HG03439 (cell line): ENCODE measurements around the gene IMMP2L.

Experiments
- ATAC-seq: cut with Tn5 transposase; IDR thresholded peaks from one replicate; pipeline ENCODE4 v1.9.1; 2021; ENCODE audit warnings: mild to moderate bottlenecking, moderate library complexity; ENCODE audit not compliant: unreplicated experiment

The IMMP2L gene

DNA sequence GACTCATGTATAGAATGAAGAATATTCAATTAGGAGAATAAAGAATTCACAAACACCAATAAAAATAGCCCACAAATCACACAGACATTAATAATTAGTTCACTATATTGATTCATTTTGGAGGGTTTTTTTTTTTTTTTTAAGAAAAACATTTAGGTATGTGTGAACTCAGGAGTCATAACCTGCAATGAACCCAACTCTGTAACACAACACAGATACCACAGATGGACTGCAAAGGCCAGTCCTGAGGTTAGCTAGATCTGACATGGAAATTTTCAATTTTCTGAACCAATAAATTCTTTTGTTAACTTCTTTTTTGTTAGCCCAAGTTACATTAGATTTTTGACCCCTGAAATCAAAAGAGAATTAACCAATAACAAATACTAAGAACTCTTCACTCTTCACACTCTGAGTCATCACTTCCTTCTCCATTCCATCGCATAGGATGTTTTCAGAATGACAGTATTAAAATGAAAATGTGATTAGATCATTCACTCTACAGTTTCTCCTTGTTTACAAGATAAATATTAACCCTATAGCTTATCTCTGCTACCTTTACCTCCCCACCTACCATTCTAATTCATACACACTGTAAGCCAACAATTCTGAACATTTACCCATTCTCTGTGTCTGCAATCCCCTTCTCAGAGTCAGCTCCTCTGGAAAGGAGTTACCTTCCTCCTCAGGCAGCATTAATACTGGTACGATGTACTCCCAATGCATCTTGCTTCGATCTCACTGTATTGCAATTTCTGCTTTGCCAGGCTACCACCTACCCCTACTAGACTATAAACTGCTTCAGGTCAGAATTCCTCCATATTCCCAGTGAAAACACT lies 329.8 kb downstream of the IMMP2L start:
- no peak for ATAC-seq

DNA sequence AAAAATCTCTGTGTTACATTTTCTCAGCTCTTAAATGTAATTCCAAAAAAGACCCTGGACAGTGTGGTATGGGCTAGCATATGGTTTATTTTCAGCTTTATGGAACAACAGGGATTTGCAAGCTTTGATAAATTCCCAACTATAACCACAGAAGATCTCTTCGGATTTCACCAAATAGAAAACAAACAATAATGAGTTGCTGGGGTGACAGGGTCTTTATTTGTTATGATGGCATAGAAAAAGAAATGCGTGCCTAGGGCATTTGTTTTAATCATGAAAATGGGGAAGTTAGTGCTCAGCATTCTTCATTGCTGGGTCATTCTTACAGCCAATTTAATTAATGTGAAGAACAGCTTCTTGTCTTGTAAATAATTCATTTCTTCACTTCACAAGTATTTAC lies 332.4 kb downstream of the IMMP2L start:
- no peak for ATAC-seq

DNA sequence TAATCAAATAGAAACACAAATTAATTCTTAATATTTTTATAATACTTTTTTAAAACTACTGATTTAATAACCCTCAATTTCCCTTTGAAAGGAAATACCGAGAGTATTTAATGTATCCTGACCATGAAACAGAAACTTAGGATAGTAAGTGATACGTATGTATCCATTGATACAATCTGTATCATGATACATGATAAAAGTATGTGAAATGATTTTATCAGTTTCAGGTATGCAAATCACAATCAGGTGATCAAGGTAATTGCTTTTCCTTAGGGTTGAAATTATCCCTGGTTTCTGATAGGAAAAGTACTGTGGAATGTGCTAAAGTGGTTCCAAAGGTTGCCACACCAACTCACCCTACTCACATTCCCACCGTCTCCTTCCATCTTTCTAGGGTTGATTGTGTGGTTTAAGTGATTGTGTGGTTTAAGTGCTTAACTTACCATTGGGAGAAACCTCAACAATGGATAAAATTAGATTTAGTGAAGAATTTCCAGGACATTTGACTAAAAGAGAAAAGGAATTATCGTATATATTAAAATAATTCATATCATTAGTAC lies 333.0 kb downstream of the IMMP2L start:
- ATAC-seq: no peak

DNA sequence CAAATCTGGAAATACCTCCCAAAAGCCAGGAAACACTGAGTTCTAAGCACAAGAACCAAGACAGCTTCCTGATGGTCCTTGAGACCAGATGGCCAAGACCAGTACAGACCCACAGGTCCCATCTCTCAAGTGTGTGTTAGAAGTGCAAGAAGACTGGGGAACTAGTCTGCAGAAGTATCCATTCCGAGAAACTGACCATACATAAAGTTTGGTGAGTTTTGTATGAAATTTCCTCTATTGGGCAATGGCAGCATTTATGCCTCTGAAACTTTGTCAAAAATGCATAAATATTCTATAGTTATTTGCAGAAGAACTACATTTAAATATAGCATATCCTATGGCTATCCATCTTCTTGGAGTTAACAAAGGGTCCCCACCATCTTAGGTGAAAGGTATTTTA lies 333.9 kb downstream of the IMMP2L start:
- no peak for ATAC-seq

DNA sequence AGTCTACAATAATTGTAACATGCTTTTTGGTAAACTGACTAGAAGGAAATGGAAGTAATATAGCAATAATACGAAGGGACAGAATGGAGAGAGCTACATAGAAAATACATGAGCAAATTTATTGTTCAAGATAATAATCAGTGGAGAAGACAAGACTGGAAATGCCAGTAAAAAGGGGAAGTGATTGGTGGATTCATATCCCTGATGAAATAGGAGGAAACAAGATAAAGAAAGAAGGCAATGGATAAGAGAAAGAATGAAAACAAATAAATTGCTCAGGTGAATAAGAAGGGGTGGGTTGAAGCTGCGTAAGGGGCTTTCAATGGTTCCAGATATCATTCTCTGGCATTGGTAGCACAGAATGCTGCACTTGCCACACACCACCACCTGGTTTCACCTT lies 335.5 kb downstream of the IMMP2L start:
- ATAC-seq: no peak

DNA sequence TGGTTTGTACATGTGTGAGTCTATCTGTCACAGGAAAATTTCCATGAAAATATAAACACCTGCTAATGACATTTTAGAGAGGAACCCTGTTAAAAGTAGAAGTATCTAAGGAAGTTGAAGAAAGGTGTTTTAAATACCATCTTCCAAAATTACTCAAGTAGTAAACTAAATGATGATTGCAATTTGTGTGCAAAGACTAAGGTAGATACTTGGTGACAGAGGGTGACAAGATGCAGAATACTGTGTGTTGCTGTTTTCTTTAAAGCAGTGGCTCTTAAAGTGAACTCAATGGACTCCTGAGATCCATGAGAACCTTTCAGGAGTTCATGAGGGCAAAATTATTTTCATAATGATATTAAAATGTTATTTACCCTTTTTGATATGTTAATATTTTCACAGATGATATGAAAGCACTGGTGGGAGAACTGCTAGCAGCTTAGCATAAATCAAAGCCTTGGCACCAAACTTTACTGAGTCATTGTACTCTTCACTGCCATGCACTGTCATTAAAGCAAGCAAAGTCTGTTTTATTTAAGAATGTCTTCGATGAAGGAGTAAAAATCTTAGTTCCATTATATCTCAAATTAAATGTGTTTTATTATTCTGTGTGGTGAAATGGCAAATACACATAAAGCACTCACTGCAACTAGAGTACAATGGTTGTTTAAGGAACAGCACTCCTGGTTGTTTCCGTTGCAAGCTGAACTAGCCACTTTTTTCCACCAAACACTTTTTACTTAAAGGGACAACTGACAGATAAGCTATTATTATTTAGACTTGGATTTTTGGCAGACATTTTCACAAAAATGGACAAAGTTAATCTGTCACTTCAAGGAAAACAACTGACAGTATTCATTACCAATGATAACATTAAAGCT lies 337.7 kb downstream of the IMMP2L start:
- ATAC-seq: no peak

DNA sequence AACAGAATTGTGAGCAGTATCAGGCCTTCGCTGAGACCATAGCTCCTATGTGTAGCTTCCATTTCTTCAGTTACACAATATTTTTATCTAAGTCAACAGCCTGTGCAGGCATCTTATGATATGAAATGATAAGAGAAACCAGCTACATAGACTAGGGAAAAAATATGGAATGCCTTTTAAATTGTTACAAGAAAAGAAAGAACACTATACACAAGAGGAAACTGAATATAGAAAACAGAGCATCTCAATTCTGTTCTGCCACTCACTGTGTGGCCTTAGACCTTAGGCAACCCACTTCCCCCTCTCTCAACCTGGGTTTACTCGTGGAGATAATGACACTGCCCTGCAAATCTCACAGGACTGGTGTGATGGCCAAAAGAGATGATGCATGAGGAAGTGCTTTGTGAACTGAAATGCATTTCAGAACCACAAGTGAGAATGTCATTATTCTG lies 338.5 kb downstream of the IMMP2L start:
- ATAC-seq: no peak

DNA sequence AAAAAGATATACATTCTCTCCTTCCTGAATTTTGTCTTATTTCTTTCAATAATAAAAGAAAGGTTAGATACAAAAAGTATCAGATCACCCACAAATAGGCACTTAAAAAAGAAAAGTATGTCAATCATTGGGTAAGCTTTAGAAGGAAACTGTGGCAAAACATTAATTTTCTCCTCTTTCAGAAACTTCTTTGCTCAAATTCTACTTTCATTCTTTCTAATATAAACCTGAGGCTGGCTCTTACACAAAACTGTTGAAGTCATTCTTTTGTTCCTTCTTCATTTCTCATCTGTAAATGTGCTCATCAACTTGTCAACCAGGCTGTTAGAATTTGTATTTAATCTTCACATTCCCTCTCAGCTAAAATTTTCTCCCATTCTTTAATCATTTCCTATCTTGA lies 346.7 kb downstream of the IMMP2L start:
- no peak for ATAC-seq

DNA sequence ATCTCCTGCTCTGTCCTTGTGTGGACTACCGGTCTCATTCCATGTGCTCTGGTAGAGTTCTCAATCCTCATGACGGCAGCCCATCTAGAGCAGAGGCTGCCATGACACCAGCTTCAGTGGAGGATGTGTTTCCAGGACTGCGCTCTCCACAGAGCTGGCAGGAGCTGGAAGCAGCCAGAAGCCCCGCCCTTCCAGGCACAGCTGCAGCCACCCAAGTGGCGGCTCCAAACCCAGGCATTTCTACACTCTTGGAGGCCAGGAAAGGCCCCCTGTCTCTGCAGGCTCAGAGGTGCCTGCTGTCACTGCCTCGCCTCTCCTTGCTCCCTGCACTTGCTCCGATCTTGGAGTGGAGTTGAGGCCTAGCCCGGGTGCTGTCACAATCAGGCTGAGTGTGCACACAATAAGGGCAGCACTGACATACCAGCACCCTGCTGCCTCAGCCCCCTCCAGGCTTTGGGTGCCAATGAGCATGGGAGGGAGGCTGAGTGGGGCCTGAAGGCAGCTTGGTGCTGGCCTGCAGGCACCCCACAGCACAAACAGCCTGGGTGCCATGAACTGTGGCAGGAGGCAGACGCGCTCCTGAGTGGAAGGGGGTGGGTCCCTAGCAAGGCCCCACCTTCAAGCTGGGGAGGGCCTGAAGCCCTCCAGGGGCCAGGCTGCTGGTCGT lies 349.3 kb downstream of the IMMP2L start:
- ATAC-seq: no peak

DNA sequence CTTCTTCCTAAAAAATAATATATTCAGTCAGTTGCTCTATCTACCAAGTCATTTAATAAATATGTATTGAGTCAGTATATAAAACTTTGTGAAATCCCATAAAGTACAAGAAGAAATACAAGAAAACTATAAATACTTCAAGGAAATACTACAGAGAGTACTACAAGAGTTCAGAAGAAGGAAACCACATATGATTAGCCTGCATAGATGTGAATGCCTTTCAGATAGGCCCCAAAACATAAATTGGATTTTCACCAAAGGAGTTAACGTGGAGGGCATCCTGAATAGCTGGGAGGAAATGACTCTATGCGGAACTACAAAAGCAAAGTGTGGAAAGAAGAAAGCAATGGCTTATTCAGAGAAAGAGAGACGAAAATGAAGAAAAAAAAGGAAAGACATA lies 351.3 kb downstream of the IMMP2L start:
- ATAC-seq: no peak

DNA sequence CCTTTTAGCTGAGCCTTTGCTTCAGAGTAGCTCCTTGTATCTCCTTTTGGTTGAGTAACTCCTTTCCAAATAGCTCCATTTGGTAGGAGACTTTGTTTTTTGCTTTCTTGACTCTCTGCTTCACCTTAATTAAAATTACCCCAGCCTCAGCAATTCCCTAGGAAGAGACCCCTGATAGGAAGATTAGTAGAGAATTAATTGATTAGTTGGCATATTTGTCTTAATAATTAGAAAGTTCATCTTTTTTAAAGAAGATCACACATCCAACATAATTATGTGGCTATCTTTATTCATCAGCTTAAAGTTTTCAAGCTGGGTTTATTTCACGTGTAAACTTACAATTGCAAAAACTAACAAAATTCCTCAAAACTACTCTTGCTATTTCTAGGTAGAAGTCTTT lies 352.2 kb downstream of the IMMP2L start:
- no peak for ATAC-seq

DNA sequence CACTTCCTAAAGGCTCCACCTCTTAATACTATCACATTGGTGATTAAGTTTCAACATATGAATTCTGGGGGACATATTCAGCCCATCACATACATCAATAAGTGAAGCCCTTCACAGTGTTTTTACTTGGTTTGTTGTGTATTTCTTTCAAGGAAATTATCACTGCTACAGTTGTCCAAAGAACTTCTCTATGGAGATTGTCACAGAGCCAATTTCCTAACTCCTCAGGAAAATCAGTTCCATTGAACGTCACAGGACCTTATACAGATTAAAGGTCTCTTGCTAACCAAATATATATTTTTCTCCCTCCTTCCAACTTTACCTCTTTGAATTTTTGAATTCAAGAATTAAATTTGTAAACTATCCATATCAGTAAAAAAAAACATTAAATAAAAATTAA lies 357.0 kb downstream of the IMMP2L start:
- ATAC-seq: no peak

DNA sequence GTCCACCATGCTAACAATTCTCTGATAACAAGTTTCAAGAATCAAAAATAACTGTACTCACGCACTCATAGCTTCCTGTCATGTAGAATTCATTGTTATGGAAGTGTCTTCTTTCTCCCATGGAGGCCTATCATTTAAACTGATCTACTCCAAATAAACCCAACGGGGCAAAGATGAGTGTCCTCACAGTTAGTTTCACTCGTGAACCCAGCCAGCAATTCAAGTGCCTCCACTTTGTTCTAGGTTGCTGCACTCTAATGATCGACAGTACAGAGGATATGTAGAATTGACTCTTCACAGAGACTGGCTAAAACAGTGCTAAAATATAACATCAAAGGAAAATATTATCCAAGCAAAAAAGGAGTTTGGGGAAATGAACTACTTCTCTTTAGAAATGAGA lies 360.0 kb downstream of the IMMP2L start:
- ATAC-seq: no peak

DNA sequence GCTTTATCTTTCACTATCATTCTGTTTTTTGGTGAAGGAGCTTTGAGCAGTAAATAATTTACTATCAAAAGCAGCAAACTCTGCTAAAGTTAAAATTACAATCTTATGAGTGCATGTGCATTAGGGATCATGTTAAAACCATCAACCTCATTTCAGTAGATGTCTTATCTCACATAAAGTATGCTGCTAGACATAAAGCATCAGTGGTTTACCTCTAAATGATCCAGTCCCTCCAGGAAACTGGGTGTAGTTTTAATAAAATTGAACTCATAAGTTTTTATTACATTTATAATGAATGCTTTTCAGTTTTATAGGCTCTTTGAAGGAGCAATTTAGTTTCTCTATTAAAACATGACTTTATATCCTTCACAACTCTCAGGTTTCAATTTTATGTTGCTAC lies 362.6 kb downstream of the IMMP2L start:
- no peak for ATAC-seq

DNA sequence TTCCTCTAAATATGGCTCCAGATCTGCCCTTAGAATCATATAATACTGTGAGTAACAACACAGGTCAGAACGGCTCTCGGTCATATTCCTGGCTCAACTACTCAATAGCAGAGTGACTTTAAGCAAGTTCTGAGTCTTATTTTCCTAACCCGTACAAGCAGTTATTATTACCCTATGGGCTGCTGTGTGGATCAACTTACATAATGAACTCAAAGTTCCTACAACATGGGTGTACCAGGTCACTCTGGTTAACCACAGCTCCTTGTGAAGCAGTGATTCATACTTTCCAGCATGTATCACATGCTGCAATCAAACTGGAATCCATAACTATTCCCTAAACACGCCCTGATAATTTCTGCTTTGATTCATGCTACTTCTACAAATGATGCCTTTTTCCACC lies 364.0 kb downstream of the IMMP2L start:
- no peak for ATAC-seq

DNA sequence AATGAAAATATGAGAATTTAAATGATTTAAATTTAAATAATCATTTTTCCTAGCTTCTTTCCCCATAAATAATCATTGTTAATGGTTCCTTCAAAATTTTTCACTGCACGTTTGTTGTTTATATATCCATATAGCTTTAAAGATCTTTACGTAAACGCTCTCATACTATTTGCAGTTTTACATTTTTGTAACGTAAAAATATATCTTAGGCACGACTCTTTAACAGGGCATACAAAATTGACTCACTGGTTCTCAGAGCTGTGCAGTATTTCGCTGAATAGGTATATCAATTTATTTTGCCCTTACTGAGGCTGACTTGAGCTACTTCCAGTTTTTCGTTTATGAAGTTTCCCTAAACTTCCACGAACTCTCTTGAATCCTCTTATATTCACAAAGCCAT lies 365.6 kb downstream of the IMMP2L start:
- ATAC-seq: no peak

DNA sequence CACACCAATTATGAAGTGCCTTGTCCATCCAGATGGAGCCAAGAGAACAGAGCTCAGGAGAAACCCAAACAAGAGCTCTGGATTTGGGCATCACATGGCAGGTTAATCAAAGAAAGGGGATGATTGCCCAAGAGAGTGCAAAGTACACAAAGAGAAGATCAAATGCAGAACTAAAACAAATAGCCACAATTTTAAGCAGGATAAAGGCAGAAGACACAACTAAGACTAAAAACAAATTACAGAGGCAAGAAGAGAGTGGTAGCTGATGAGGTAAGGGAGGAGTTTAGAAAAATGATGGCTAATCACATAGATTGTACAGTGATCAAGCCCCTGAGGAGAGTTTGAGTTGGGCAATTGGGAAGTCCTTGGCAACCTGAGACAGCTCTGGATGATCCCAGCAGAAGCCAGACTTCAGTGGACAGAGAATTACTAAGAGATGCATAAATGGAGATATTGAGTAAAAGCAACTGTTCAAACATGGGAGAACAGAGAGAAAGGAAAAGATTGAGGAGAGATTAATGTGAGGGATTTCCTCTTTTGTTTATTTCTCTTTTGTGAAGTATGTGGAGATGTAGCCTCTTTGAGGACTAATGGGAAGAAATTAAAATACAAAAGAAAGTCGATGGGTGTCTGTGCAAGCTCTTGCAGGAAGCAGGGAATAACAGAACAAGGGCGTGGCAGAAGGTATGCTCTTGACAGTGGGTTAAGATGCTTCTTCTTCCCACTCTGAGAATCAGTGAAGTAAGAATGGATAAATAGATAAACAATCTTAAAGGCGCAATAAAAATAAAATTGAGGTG lies 369.5 kb downstream of the IMMP2L start:
- ATAC-seq: no peak

DNA sequence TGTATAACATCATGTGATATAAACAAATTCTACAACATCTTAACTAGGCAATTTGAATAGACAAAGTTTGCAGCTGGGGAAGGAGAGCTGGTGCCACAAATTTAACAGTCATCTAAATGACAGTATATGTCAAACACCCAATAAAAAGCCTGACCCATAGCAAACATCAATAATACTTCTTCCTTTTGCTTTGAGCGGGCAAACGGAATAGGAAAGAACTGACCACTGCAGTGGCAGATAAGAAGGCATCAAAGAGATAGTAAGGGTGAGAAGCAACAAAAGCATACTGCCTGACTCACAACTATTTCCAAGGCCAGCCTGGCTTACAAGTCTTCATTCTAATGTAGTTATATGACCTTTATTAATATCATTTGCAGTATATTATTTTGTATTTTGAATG lies 371.5 kb downstream of the IMMP2L start:
- no peak for ATAC-seq

DNA sequence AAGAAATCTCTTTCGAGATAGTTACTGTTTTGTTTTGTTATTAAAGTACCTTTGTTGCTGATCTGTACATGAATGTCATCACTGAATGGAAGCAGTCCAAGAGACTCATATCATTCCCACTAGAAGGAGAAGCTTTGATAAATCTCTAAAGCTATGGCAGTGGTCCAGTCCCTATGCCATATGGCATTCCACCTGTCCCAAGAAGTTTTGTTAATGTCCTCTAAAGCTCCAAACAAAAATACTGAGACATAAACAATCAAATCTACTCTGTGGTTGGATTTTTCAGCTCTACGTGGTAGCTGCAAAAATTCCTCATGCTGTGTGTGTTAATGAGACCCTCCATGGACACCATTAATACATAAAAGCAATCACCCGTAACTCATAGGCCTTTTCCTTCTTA lies 377.3 kb downstream of the IMMP2L start:
- no peak for ATAC-seq

DNA sequence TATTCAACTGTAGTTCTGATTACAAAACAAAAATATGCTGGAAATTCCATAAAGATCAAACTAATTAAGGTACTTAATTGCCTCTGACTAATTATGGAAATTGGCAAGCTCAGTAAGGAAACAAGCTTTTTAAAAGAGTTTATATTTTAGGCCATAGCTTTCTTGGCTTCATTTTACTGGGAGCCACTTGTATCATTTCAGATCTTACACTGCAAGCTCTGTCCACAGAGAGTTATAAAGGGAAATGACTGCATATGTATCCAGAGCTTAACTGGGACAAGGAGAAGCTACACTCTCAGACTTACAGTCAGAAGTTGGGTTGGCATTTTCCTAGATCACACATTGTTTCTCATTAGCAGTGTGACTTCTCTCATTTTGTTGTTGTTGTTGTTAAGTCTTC lies 379.0 kb downstream of the IMMP2L start:
- ATAC-seq: no peak
